HFFc6 (cell line): Measurements from ENCODE around the gene SELENOF. TPM values are rescaled to one million over a fixed set of nuclear protein-coding genes. Genes with fewer than 3 reads are reported as not detected.

Source experiments
- DNase-seq: peaks from one replicate; pipeline ENCODE4 v3.0.0-alpha.2; 2018
- H3K27ac Mint-ChIP-seq: 2 replicates; pipeline ENCODE4 v1.8.0; 2020; ENCODE audit warnings: mild to moderate bottlenecking, mixed read lengths
- H3K27me3 Mint-ChIP-seq: 2 replicates; pipeline ENCODE4 v1.8.0; 2021; ENCODE audit warnings: mild to moderate bottlenecking, moderate library complexity, mixed read lengths; ENCODE audit not compliant: insufficient read depth
- H3K36me3 Mint-ChIP-seq: 2 replicates; pipeline ENCODE4 v1.8.0; 2021; ENCODE audit warnings: low read depth, mixed read lengths
- H3K4me1 Mint-ChIP-seq: 2 replicates; pipeline ENCODE4 v1.8.0; 2020; ENCODE audit warnings: low read depth, mixed read lengths
- H3K4me3 Mint-ChIP-seq: 2 replicates; pipeline ENCODE4 v1.8.0; 2020; ENCODE audit warnings: mild to moderate bottlenecking, moderate library complexity, mixed read lengths
- H3K9me3 Mint-ChIP-seq: 2 replicates; pipeline ENCODE4 v1.8.0; 2020; ENCODE audit warnings: mild to moderate bottlenecking, mixed read lengths
- CTCF ChIP-seq: fragments of 200-600 bp; sonication (generic); IDR thresholded peaks from 2 replicates; pipeline ENCODE4 v1.5.0; 2021; ENCODE audit warnings: antibody characterized with exemption, mild to moderate bottlenecking
- total RNA-seq, 6 experiments: library from RNA; stranded (reverse); fragmentation: NEBNext Ultra II Directional; extraction: Animal tissue kit (Norgen Biotek cat#: 25700); gene quantifications; 2 replicates in 1 of 6; 3 replicates in 5 of 6; pipeline ENCODE4 v1.2.3, GENCODE V29; 2021

Gene SELENOF
- total RNA-seq, 6 experiments from 2014 or later, result 251 to 322 (median 278) TPM

GRCh38 chr1:86845514-86845913 is 68.4 kb downstream of the SELENOF start:
- Mint-ChIP-seq H3K27ac (no peak overlapping the region), H3K4me1 (peaks cover 43% of the 10 kb centered on the region), H3K4me3 (no peak overlapping the region), H3K9me3 (no peaks in the 10 kb centered on the region), H3K27me3 (no peaks in the 10 kb centered on the region; the same call in 1 of the 2 replicates), H3K36me3 (no peaks in the 10 kb centered on the region)
- DNase-seq, result no peak
- TF ChIP-seq CTCF, result no peak

- DNase-seq, result no peak
- H3K4me1 Mint-ChIP-seq, result peaks cover 15% of the 10 kb centered on the region
- no peak overlapping the region for H3K4me3 Mint-ChIP-seq
- H3K36me3 Mint-ChIP-seq, result no peaks in the 10 kb centered on the region
- H3K9me3 Mint-ChIP-seq, result no peaks in the 10 kb centered on the region
- no peak overlapping the region for H3K27ac Mint-ChIP-seq
- no peak for TF ChIP-seq CTCF
- H3K27me3 Mint-ChIP-seq, result no peaks in the 10 kb centered on the region; the same call in none of the 2 replicates
Measured at GRCh38 chr1:86841116-86841515, 72.8 kb downstream of the SELENOF start.

- peaks cover 16% of the 10 kb centered on the region for H3K4me1 Mint-ChIP-seq
- peaks cover 3% of the 10 kb centered on the region for H3K27me3 Mint-ChIP-seq
- no peaks in the 10 kb centered on the region for H3K36me3 Mint-ChIP-seq
- H3K9me3 Mint-ChIP-seq, result no peaks in the 10 kb centered on the region
- H3K27ac Mint-ChIP-seq, result no peak overlapping the region
- TF ChIP-seq CTCF, result peak; percentile 87
- DNase-seq, result peak; percentile 83
- peak overlapping the region; percentile 22; the same call in 1 of the 2 replicates for H3K4me3 Mint-ChIP-seq
Measured at GRCh38 chr1:86833461-86834215, 80.3 kb downstream of the SELENOF start.

- TF ChIP-seq CTCF, result no peak
Measured at GRCh38 chr1:86832433-86832832, 81.5 kb downstream of the SELENOF start.

GRCh38 chr1:86829321-86829720 is 84.6 kb downstream of the SELENOF start:
- H3K9me3 Mint-ChIP-seq, result no peaks in the 10 kb centered on the region
- no peak for DNase-seq
- H3K4me1 Mint-ChIP-seq, result peaks cover 26% of the 10 kb centered on the region
- H3K36me3 Mint-ChIP-seq, result no peaks in the 10 kb centered on the region
- no peak overlapping the region for H3K27ac Mint-ChIP-seq
- H3K27me3 Mint-ChIP-seq, result peaks cover 5% of the 10 kb centered on the region
- no peak for TF ChIP-seq CTCF
- H3K4me3 Mint-ChIP-seq, result no peak overlapping the region

More at GRCh38 chr1:86832433-86832832, 81.5 kb downstream of the SELENOF start:
- H3K4me1 Mint-ChIP-seq, result peaks cover 16% of the 10 kb centered on the region
- no peaks in the 10 kb centered on the region for H3K36me3 Mint-ChIP-seq
- peaks cover 3% of the 10 kb centered on the region for H3K27me3 Mint-ChIP-seq
- no peak overlapping the region for H3K4me3 Mint-ChIP-seq
- no peaks in the 10 kb centered on the region for H3K9me3 Mint-ChIP-seq
- no peak for DNase-seq
- H3K27ac Mint-ChIP-seq, result no peak overlapping the region
